SKM-1 treated with dmso at 0.1 percent for 144 hours (cell line): ENCODE measurements around the gene PSMD4.

ENCODE experiments used
- DNase-seq: peaks from one replicate; lab custom pipeline; 2025; ENCODE audit not compliant: unreplicated experiment; lab: John Stamatoyannopoulos, UW

Gene PSMD4

GRCh38 chr1:151293093-151293492 lies 38.6 kb downstream of the PSMD4 start:
- no peak for DNase-seq

GRCh38 chr1:151294742-151295462 lies 40.4 kb downstream of the PSMD4 start:
- DNase-seq, result no peak

GRCh38 chr1:151309811-151310323 lies 55.3 kb downstream of the PSMD4 start:
- no peak for DNase-seq

GRCh38 chr1:151311011-151311410 lies 56.5 kb downstream of the PSMD4 start:
- no peak for DNase-seq

GRCh38 chr1:151311589-151312331 lies 57.2 kb downstream of the PSMD4 start:
- peak; percentile 77 for DNase-seq

- DNase-seq, result no peak
Measured at GRCh38 chr1:151312411-151312810, 57.9 kb downstream of the PSMD4 start.

- no peak for DNase-seq
Measured at GRCh38 chr1:151312826-151313225, 58.3 kb downstream of the PSMD4 start.

- no peak for DNase-seq
Measured at GRCh38 chr1:151313501-151313900, 59.0 kb downstream of the PSMD4 start.

- DNase-seq, result no peak
Measured at GRCh38 chr1:151314137-151314875, 59.8 kb downstream of the PSMD4 start.

GRCh38 chr1:151315565-151316235 lies 61.2 kb downstream of the PSMD4 start:
- DNase-seq, result no peak
